GM21423 (cell line): ENCODE measurements around the gene RNF150.

Source experiments
- ATAC-seq: cut with Tn5 transposase; IDR thresholded peaks from one replicate; pipeline ENCODE4 v1.9.1; 2021; ENCODE audit warnings: mild to moderate bottlenecking, moderate library complexity; ENCODE audit not compliant: unreplicated experiment

The RNF150 gene

DNA sequence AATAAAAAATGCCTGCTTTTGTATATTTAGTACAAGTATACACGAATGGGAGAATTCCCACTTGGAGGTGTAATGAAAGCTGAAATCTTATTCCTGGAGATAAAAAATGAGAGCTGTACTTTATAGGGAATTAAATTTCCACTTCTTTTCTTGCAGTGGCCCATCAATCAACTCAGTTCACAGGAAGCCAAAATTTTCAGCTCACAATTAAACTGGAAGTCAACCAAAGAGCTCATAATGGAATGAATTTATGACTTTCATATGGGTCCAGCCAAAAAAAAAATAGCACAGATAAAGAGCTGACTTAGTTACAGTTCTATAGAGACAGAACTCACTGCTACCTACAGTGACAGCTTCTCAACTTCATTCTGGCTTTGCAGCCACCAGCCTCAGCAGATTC lies 261.9 kb downstream of the RNF150 start:
- ATAC-seq: no peak

GRCh38 chr4:140870427-140870826 lies 262.8 kb downstream of the RNF150 start:
- no peak for ATAC-seq

GRCh38 chr4:140869446-140869845 lies 263.8 kb downstream of the RNF150 start:
- ATAC-seq: no peak

DNA sequence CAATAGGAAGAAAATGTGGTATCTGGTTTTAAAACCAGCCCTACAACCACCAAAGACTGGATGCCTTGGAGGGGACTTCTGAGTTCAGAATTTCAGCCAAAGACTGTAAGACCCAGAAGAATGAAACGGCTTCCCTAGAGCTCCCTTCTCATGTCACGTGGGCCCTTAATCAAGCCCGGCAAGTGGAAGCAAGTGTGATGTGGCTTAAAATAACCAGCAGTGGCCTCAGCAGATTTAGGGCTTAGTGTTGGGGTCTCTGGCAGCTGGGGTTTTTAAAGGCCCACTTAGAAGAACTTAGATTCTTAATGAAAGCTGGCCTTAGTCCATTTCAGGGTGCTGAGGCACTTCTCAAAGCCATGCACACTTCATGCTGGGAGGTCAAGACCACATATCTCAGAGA lies 265.9 kb downstream of the RNF150 start:
- no peak for ATAC-seq

DNA sequence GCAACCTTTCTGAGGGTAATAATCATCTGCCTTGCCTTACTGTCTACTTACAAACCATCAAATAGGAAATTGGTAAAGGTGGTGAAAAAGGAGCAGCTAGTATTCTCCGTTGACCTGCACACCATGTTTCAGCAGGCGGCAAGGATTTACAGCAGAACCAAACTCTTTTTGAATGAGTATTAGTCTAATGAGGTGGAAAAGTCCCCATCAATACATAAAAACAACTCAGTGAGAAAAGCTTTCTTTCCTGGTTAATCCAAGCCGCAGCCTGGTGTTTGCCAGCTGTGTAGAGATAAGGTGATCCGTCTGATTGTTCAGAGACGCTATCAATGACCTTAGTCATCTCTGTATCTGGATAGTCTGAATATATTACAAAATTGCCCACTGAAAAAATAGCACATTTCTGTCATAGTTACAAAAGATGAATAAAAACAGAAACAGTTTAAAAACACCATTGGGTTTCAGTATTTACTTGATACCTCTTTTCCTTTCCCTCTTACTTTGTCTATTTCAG lies 266.7 kb downstream of the RNF150 start:
- no peak for ATAC-seq

- no peak for ATAC-seq
Observed at GRCh38 chr4:140865253-140866217, 267.7 kb downstream of the RNF150 start.

GRCh38 chr4:140863197-140863596 lies 270.1 kb downstream of the RNF150 start:
- no peak for ATAC-seq

DNA sequence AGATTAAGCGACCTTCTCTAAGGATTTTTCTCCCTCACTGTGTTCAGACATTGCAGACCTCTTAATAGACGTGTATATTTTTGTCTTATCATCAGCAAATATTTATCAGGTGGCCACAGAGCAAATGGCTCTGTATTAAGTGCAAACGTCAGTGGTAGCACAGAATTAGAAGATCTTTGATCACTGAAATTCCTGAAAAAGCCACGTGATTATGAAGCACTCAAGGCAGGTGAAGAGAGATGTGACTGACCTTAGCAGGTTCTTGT lies 271.2 kb downstream of the RNF150 start:
- no peak for ATAC-seq

DNA sequence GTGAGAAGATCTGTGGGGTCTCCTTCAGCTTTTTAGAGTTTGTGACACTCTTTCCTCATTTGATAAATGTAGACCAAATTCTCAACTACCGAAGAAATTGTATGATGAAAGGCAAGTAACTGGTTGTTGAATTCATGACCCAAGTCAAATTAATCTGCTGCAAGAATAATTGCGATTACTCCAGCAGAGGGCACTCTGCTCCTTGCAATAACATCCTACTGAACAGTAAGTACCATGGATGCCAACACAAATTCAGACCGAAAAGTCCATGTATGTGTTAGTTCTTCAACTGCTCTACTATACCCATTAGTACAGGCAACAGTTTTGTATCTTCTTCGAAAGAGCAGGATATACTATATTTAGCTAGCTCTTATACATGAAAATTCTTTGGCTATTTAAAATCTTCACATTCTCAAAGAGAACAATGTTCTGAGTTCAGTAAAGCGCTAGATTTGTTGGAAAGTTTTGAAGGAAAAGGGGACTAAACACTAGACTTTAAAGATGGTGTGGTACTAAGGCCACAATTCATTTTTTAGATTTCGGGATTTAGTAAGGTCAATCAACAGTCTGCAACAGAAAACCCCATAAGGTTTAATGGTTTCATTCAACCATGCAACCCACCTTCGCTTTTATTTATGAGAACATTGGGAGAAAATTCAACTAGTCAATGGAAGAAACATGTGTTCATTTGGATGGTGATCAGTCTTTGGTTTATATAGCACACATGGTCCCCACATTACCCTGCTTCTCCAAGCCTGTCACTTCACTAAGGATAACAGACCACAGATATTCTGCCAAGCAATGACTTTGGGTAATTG lies 271.7 kb downstream of the RNF150 start:
- no peak for ATAC-seq

DNA sequence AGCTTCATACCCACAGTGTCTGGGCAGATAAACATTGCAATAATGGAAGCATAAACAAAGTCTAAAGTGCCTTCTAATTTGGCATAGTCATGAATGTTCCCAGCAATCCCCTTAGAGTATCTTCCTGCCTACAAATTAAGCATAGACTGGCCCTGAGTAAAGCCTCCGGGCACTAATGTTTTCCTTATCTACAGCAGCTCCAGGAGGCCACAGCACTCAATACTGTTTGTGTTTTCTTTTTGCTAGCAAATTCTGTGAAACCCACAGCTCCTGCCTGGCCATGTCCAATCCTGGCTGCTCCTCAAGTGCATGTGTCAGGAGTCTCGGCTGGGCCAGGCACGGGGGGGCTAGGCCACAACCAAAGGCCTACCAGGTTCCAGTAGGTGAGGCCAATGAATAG lies 274.4 kb downstream of the RNF150 start:
- ATAC-seq: no peak

- no peak for ATAC-seq
Observed at GRCh38 chr4:140857111-140857510, 276.2 kb downstream of the RNF150 start.

GRCh38 chr4:140856621-140857062 lies 276.6 kb downstream of the RNF150 start:
- no peak for ATAC-seq

DNA sequence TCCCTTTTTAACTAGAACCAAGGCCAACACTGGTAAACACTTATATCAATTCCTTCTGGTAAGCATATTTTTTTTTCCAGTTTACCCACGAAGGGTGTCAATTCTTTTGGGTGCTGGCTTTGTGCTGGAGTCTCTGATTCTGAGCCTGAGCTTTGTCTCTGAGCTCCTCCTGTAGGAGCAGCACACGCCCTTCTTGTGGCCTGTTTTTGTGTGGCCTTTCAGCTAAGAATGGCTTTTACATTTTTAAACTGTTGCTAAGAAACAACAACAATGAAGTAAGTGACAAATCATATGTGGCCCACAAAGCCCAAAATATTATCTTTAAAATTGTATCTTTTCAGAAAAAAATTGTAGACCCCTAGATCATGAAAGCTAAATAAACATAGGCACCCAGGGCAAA lies 279.1 kb downstream of the RNF150 start:
- no peak for ATAC-seq

DNA sequence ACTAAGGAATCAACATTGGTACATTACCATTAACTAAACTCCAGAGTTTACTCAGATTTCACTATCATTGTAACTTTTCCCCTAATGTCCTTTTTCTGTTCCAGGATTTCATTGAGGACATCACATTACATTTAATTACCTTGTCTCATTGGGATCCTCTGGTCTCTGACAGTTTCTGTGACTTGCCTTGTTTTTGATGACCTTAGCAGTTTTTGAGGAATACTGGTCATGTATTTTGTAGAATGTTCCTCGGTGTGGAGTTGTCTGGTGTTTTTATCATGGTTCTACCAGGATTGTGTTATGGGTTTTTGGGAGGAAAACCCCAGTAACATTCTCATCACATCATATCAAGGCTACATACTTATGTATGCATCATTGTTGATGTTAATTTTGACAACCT lies 281.5 kb downstream of the RNF150 start:
- ATAC-seq: no peak

DNA sequence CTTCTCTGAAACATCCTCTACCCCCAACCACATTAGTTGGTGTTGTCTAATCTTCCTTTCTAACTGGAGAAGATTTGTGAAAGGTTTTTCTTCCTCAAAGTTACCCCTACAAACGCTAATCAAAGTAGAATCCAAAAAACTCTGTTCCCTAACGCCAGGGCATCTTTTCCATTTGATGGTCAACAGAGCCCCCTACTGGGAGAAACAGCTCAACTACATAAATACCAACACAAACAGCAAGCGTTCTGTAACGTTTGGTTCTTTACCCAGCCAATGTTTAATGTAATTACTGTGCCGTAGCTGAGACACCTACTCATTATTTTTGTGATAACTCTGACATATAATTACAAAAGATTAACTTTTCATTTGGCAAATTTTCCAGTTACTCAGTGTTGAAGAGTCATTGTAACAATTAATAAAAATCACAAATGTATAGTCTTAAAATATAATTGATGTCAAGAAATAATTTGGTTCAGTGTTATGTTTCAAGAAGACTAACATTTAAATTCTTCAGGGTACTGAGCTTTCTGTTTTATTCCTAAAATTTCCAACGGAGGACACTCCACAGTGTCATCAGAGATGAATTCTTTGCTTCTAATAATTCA lies 282.1 kb downstream of the RNF150 start:
- no peak for ATAC-seq

DNA sequence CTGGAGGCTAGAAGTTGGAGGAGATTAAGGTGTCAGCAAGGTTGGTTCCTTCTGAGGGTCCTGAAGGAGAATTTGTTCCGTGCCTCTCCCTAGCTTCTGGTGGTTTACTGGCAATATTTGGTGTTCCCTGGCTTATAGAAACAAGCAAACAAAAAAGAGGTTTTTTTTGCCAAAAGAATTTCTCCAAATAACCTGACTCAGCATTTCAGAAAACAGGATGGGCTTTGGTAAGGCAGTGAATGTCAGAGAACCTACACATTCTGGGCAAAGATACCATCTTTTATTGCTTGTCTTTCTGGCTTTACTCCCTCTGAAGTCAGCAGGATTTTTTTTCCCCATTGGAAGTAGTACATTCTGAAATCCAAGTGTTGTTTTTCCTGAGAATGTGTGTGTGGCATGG lies 283.7 kb downstream of the RNF150 start:
- ATAC-seq: no peak

DNA sequence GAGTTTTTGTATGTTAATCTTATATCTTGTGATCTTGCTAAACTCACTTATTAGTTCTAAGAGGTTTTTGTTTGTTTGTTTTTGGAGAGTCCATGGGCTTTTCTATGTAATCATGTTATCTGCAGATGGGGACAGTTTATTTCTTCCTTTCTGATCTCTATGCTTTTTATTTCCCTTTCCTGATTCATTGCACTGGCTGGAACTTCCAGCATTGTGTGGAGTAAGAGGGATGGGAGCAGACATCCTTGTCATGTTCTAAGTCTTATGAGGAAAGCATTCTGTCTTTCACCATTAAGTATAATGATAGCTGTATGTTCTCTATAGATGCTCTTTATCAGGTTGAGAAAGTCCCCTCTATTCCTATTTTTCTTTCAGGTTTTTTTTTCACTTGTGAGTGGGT lies 286.5 kb downstream of the RNF150 start:
- no peak for ATAC-seq

GRCh38 chr4:140844061-140844460 lies 289.2 kb downstream of the RNF150 start:
- ATAC-seq: no peak

- ATAC-seq: no peak
Observed at GRCh38 chr4:140841186-140841585, 292.1 kb downstream of the RNF150 start.

DNA sequence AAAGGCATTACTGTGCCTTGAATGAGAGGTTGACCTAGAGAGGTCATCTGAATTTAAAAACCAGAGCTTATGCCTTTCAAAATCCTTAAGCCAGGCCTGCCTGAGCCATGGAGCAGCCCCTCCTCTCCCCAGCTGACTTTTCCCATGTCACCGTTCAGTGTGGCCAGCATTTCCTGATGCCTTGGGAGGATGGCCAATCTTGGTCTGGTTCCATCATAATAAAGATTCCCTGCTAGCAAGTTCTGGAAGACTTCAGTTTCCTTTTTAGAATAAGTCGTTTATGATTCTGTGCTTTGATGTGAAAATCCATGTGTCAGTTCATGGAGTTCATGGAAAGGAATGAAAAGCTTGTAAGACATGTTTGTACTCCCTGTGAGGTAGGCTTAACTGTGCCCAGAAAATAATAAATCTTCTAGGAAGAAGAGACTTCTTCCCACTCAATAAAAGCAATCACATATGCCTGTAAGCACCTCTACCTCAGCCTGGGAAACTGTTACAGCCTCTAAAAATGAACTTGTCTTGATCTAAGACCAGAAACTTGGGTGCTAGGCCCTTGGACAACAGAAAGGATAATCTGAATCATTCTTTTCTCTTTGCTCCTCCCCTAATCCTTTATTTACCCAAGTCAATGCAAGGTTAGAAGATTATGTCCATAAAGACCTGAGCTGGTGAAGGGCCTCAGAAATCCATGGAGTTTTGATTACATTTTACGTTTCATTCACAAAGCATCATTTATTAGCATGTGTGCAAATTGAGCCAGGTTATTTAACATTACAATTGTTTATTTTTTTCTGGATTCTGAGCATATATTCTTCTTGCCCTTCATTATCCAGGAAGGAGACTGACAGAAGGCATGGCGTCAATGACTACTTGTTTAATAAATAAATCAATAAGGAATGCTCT lies 293.1 kb downstream of the RNF150 start:
- ATAC-seq: no peak
